Measurements from ENCODE around the gene HIVEP3.

Gene HIVEP3

GRCh38 chr1:41844781-41845272 is 73.9 kb downstream of the HIVEP3 start:
- DNase-seq = no peak

- DNase-seq = no peak
Measured at GRCh38 chr1:41844255-41844654, 74.5 kb downstream of the HIVEP3 start.

GRCh38 chr1:41842993-41843755 is 75.5 kb downstream of the HIVEP3 start:
- DNase-seq = peak; percentile 65

GRCh38 chr1:41842326-41842725 is 76.4 kb downstream of the HIVEP3 start:
- DNase-seq = no peak

- DNase-seq = peak; percentile 43
Measured at GRCh38 chr1:41840592-41841246, 78.0 kb downstream of the HIVEP3 start.

- no peak for DNase-seq
Measured at GRCh38 chr1:41838266-41838665, 80.5 kb downstream of the HIVEP3 start.

GRCh38 chr1:41837691-41838090 is 81.0 kb downstream of the HIVEP3 start:
- no peak for DNase-seq

- peak; percentile 43 for DNase-seq
Measured at GRCh38 chr1:41835485-41835884, 83.2 kb downstream of the HIVEP3 start.

- no peak for DNase-seq
Measured at GRCh38 chr1:41833519-41834000, 85.2 kb downstream of the HIVEP3 start.

GRCh38 chr1:41830726-41831125 is 88.0 kb downstream of the HIVEP3 start:
- DNase-seq = no peak

- DNase-seq = no peak
Measured at GRCh38 chr1:41827991-41828570, 90.6 kb downstream of the HIVEP3 start.

GRCh38 chr1:41823471-41823870 is 95.3 kb downstream of the HIVEP3 start:
- peak; percentile 21 for DNase-seq

- DNase-seq = no peak
Measured at GRCh38 chr1:41822866-41823265, 95.9 kb downstream of the HIVEP3 start.

GRCh38 chr1:41819843-41820242 is 98.9 kb downstream of the HIVEP3 start:
- DNase-seq = no peak

- no peak for DNase-seq
Measured at GRCh38 chr1:41819069-41819468, 99.7 kb downstream of the HIVEP3 start.

GRCh38 chr1:41816061-41816460 is 102.7 kb downstream of the HIVEP3 start:
- DNase-seq = no peak

- DNase-seq = no peak
Measured at GRCh38 chr1:41813755-41814745, 104.7 kb downstream of the HIVEP3 start.

GRCh38 chr1:41813226-41813625 is 105.5 kb downstream of the HIVEP3 start:
- DNase-seq = no peak

- peak; percentile 89 for DNase-seq
Measured at GRCh38 chr1:41812453-41812852, 106.3 kb downstream of the HIVEP3 start.

- peak; percentile 72 for DNase-seq
Measured at GRCh38 chr1:41812051-41812450, 106.7 kb downstream of the HIVEP3 start.

GRCh38 chr1:41811051-41811795 is 107.5 kb downstream of the HIVEP3 start:
- DNase-seq = peak; percentile 53

GRCh38 chr1:41810446-41810845 is 108.3 kb downstream of the HIVEP3 start:
- peak; percentile 51 for DNase-seq
